GM21423 (cell line): ENCODE data around the gene TMEM95.

Experiments
- ATAC-seq: cut with Tn5 transposase; IDR thresholded peaks from one replicate; pipeline ENCODE4 v1.9.1; 2021; ENCODE audit warnings: mild to moderate bottlenecking, moderate library complexity; ENCODE audit not compliant: unreplicated experiment

Gene TMEM95

GRCh38 chr17:7403043-7403726, 48.2 kb downstream of the TMEM95 start:
- ATAC-seq: no peak

GRCh38 chr17:7403727-7403976, 48.7 kb downstream of the TMEM95 start:
- ATAC-seq: no peak

- peak; percentile 94 for ATAC-seq
These were observed 49.2 kb downstream of the TMEM95 start, which contains the start of gene TMEM256 for GRCh38 chr17:7403977-7404736. TSS of gene TMEM256 (minus strand) at chr17:7404097. CDS start at chr17:7404084, 13 bp downstream.

- ATAC-seq: peak; percentile 7
These were observed 49.9 kb downstream of the TMEM95 start for GRCh38 chr17:7404737-7405349.

DNA sequence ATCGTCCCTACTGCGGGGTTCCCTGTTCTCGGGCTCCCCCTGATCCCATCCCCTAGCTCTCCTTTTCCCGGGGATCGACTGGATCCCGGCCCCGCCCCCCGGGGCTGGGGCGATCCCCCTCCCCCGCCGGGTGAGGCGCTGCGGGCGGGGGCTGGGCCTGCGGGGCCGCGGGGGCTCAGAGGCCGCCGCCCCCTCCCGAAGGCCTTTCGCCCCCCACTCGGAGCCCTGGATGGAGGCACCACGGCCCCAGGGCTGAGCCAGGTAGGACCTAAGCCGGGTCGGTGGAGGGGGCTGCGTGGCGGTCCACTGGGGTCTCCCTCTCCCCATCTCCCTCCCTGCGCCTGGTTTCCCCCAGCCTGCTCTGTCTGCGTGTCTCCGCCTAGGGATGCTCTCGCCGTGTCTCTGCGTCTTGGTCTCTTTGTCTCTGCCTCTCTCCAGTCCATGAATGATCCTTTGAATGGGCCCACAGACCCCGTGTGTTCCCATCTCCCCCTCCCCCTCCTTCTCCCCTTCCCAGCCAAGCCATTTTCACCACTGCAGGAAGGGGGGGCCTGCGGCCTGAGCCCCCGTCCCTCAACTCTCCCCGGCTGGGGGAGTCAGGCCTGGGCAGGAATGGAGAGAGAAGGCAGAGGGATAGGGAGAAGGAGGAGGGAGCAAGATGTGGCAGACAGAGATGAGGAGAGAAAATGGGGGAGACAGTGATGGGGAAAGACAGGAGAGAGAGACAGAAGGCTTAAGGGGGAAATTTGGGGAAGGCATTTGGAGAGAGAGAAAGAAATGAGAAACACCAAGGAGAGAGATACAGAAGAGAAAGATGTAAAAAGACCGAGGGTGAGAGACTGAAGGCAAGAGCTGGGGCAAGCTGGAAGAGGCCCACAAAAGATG, 50.6 kb downstream of the TMEM95 start:
- ATAC-seq: no peak

DNA sequence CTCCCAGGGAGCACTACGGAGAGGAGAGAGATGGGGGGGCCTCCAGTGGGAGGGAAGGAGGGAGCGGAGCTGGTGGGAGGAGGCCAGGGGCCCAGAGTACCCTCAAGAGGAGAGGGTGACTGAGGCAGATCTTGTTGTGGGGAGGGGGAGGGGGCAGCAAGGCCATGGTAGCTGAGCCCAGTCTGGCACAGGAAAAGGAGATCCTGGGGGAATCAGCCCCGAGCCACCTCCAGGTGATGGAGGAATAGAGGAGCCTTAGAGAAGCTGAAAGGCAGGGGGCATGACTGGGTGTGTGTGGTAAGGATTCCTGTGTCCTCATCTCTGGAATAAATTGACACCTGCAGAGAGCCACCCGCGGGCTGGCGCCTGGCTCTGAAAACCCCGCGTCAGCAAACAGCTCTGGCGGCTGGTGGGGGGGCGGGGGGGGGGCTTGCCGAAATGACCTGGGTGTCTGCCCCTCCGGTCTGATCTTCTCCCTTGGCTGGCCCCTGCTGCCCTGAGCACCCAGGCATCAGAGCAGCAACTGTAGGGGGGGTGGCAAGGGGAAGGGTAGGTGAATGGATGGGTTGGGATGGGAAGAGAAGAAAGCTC, 51.4 kb downstream of the TMEM95 start:
- no peak for ATAC-seq
